CD4-positive, alpha-beta T cell treated with Interleukin-2 at 100 ng/mL for 4 hours (primary cell): ENCODE measurements around the gene P2RX4.
"Not testable (repeated sequence)": the region's sequence is repeated elsewhere in the genome, so short reads cannot be mapped to it uniquely, and the experiment has no call there.

Source experiments
- DNase-seq: peaks from one replicate; pipeline ENCODE4 v3.0.0-alpha.2; 2020; ENCODE audit warnings: low spot score

The P2RX4 gene, protein sequence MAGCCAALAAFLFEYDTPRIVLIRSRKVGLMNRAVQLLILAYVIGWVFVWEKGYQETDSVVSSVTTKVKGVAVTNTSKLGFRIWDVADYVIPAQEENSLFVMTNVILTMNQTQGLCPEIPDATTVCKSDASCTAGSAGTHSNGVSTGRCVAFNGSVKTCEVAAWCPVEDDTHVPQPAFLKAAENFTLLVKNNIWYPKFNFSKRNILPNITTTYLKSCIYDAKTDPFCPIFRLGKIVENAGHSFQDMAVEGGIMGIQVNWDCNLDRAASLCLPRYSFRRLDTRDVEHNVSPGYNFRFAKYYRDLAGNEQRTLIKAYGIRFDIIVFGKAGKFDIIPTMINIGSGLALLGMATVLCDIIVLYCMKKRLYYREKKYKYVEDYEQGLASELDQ

DNA sequence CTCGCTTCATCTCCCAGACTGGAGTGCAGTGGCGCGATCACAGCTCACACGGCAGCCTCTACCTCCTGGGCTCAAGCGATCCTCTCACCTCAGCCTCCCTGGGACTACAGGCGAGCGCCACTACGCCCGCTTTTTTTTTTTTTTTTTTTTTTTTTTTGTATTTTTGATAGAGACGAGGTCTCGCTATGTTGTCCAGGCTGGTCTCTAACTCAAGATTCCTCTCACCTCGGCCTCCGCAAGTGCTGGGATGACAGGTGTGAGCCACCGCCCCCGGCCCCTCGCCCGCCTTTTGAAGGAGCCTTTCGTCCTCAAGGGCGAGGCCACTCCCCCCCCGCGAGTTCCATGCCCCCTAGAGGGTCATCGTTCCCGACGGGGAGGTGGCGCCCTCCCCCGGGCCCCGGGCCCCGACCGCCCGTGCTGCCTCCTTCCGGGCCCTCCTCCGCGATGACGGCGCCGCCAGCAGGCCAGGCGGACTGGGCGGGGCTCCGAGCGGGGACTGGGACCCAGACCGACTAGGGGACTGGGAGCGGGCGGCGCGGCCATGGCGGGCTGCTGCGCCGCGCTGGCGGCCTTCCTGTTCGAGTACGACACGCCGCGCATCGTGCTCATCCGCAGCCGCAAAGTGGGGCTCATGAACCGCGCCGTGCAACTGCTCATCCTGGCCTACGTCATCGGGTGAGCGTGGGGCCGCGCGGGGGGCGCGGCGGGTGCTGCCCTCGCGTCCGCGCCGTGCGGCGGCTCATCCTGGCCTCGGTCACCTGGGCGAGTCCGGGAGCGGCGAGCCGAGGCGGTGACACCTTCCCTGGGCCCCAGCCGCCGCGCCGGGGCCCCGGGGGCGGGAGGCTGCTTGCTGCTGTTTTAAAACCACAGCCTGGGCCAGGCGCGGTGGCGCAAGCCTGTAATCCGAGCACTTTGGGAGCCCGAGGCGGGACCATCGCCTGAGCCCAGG is at the start of gene P2RX4:
Gene P2RX4, plus strand, starts transcription at position 506 of the 949 bp plus-strand sequence. Its CDS starts 36 bp downstream, at position 542.
- DNase-seq, result peak; percentile 85

DNA sequence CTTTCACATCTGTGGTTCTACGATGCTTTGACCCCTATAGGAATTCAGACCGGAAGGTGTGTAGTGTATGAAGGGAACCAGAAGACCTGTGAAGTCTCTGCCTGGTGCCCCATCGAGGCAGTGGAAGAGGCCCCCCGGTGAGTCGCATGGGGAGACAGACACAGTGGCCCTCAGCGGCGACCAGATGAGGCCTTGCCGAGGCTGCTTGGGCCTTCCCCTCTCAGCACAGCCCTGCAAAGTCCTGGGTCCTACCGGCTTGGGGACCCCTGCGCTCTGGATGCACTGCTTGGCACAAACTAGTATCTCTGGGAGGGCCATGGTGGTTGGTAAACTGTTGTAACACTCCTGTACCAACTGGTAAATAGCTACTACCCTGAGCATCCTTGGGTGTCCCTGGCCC is 47.5 kb upstream of the P2RX4 start:
- no peak for DNase-seq

DNA sequence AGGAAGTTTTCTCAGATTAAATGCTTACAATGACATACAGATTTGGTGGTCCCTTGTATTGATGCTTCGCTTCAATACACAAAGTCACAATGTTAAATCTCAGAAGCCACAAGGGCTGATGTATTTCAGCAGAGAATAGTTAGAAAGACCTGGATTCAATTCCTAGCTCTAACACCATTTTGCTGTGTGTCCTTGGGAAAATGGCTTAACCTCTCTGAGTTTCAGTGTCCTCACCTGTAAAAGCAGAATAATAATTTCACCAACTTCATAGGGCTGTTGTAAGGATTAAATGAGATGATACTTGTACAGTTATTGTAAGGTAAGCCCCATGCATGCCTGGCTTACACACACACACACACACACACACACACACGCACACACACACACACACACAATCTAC is 46.9 kb upstream of the P2RX4 start:
- DNase-seq, result no peak

DNA sequence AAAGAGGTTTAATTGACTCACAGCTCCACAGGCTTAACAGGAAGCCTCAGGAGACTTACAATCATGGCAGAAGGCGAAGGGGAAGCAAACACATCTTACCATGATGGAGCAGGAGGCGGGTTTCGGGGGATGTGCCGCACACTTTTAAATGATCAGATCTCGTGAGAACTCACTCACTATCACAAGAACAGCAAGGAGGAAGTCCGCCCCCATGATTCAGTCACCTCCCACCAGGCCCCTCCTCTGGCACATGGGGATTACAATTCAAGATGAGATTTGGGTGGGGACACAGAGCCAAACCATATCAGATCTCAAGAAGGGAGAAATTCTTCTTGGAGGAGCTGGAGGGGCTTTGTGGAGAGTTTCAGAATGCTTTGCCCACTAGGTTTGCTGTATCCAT is 45.1 kb upstream of the P2RX4 start:
- DNase-seq, result not testable (repeated sequence)

DNA sequence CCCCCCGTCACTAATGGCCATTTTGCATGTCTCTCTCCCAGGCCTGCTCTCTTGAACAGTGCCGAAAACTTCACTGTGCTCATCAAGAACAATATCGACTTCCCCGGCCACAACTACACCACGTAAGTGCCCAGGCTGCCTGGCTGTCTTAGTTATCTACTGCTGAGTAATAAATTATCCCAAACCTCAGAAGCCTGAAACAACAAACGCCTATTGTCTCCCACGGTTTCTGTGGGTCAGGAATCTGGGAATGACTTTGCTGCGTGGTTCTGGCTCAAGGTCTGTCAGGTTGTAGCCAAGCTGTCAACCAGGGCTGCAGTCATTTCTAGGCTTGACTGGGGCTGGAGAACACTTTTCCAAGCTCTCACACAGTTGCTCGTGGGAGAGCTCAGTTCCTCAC is 44.6 kb upstream of the P2RX4 start:
- no peak for DNase-seq

DNA sequence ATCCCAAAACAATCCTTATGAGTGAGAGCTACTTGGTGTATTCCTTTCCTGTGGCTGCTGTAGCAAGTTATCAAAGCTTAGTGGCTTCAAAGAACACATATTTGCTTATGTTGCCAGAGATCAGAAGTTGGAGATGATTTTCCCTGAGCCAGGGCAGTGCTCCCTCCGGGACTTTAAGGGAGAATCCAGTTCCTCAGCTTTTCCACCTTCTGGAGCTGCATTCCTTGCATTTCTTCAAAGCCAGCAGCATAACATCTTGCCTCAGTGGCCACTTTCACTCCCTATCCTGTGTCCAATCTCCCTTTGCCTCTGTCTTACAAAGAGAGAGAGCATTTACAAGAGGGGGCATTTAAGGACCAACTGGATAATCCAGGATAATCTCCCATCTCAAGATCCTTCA is 43.6 kb upstream of the P2RX4 start:
- DNase-seq, result no peak

DNA sequence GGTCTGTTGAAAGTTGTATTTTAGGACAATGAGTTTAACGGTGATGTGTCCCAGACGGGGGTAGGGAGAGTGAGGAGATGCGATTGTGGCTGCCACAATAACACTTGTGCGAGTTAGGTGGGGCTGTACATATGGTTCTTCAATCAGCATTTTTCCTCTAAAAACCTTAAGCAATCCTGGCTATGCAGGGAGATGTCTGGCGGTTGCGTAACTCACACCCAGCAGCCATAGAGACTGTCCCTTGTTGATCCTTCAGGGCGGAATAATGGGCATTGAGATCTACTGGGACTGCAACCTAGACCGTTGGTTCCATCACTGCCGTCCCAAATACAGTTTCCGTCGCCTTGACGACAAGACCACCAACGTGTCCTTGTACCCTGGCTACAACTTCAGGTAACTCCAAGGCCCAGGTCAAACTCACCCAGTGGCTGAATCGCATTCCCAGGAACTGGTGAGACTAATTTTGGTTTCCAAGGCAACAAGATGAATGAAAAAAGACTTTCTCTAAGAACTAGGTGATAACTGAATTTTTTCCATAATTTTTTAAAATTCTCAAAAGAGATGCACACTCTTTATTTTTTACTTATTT is 42.6 kb upstream of the P2RX4 start:
- no peak for DNase-seq

DNA sequence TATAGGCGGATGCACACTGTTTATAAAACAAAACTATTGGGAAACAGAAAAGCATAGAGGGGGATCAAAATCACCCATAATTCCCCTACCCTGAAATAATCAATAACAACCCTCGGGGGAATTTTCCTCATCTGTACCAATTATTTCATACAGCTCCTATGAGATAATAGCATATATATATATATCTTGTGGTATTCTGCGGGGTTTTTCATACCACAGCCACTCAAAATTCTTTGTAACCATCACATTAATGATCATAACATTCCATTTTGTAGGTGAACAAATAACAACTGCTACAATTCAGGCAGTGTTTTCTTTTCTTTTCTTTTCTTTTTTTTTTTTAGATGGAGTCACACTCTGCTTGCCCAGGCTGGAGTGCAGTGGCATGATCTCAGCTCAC is 42.0 kb upstream of the P2RX4 start:
- no peak for DNase-seq

DNA sequence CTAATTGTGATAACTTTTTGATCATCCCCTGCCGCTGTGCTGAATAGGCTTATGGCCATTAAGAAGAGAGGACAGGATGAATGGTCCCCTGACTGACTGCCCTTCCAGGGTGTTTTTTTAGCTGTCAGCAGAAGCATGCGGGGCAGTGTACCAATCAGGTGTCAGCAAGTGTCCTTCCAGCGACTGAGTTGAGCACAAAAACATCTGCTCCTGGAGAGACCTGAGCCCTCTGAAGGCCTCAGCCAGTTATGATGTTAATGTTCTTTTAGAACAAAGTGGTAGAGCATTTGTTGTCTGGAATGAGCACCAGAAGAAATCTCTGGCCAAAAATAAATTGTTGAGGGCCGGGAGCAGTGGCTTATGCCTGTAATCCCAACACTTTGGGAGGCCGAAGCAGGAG is 39.8 kb upstream of the P2RX4 start:
- DNase-seq, result no peak

DNA sequence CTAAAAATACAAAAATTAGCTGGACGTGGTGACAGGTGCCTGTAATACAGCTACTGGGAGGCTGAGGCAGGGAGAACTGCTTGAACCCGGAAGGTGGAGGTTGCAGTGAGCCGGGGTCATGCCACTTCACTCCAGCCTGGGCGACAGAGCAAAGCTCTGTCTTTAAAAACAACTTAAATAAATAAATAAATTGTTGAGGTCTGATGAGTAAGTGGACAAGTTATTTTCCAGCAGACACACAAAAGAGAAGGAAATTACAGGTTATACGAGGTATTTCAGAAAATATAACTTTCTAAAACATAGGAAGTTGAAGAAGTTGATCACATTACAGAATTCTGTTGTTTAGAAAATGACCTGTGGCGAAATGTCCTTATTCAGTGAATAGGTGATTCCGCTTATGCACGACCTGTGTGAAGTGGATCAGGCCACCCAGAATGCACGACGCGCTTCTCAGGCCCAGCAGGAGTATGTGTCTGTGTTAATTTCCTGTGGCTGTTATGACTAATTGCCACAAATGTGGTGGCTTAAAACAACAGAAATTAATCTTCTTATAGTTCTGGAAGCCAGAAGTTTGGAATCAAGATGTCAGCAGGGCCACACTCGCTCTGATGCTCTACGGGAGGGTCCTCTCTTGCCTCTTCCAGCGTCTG is 39.2 kb upstream of the P2RX4 start:
- DNase-seq, result no peak

DNA sequence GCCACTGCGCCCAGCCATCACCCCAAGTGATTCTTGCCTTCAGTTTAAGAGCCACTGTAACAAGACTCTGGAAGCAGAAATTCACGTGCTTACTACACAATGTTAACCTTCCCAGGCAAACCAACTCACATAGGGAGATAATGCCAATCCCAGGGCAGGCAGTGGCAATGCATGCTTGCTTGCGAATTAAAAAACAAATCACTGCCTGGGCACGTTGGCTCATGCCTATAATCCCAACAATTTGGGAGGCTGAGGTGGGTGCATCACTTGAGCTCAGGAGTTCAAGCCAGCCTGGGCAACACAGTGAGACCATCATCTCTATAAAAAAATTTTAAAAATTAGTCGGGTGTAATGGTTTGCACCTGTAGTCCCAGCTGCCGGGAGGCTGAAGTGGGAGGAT is 37.8 kb upstream of the P2RX4 start:
- no peak for DNase-seq

DNA sequence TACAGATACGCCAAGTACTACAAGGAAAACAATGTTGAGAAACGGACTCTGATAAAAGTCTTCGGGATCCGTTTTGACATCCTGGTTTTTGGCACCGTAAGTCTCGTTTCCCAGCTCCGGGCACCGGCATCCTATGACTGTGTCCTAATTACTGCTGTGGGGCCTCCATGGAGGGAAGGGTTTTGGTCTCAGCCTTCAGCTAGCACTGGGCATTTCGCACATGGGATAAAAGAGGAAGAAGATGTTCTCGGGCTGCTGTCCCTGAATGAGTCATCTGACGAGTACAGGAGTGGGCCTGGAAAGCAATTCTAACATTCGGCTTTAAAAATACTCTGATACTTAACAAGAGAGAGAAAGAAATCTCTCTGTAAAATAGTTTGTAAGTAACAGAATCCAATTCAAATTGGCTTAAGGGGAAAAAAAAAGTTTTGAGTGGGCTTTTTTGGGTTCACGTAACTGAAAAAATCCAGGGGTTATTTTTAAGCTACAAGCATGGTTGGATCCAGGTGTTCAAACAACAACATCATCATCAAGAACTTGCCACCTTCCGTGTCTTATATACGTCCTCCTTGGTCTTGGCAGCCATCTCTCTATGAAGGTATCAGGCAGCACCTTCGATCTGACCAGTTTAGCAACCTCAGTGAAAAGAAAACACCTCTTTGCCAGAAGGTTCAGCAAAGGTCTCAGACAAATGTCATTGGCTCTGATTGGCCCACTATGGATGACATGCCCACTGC is 34.4 kb upstream of the P2RX4 start:
- no peak for DNase-seq

DNA sequence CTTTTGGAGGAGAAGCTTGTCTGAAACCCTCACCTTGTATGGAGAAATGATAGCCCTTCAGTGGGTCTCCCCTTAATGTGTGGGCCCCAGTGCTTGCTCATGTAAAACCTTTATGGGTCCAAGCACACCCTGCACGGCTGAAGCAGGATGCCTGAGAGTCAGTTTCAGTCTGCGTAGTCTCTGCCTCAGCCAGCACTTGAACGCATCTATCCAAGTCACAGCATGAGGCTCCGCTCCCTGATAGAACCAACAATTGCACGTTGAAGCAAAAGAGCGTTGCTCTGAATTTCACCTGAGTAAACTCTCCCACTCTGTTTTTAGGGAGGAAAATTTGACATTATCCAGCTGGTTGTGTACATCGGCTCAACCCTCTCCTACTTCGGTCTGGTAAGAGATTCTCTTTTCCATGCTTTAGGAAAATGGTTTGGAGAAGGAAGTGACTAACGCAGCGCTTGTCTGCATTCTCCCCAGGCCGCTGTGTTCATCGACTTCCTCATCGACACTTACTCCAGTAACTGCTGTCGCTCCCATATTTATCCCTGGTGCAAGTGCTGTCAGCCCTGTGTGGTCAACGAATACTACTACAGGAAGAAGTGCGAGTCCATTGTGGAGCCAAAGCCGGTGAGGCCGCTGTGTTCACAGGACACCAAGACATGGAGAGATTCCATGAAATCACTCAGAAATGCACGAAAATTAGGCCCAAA is 33.0 kb upstream of the P2RX4 start:
- no peak for DNase-seq

DNA sequence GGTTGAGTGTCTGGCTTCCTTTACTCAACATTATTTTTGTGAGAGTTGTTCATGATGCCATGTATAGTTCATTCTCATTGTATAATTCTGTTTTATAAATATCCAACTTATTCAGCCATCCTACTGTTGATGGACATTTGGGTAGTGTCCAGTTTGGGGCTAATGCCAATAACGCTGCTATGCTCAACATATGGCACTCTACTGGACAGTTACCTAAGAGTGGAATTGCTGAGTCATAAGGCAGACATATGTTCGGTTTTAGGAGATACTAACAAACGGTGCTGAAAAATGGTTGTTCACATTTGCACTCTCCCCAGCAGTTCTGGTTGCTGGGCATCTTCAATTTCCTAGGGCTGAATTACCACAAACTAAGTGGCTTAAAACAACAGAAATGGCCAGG is 28.7 kb upstream of the P2RX4 start:
- no peak for DNase-seq

DNA sequence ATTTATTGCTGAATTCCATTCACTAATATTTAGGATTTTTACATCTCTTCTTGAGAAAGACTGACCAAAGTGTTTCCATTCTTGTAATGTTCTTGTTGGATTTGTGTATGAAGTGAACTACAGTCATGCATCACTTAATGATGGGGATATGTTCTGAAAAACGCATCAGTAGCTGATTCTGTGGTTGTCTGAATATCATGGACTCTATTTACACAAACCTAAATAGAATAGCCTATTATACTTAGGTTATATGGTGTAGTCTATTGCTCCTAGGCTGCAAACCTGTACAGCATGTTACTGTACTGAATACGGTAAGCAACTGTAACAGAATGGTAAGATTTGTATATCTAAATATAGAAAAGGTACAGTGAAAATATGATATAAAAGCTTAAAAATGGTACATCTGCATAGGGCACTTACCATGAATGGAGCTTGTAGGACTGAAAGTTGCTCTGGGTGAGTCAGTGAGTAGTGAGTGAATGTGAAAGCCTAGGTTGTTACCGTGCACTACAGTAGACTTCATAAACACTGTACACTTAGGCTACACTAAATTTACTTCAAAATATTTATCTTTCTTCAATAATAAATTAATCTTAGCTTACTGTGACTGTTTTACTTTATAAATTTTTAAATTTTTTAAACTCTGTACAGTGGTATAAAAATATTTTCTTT is 27.6 kb upstream of the P2RX4 start:
- DNase-seq, result no peak

DNA sequence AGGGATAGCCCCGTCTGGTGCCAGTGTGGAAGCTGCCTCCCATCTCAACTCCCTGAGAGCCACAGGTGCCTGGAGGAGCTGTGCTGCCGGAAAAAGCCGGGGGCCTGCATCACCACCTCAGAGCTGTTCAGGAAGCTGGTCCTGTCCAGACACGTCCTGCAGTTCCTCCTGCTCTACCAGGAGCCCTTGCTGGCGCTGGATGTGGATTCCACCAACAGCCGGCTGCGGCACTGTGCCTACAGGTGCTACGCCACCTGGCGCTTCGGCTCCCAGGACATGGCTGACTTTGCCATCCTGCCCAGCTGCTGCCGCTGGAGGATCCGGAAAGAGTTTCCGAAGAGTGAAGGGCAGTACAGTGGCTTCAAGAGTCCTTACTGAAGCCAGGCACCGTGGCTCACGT is 25.5 kb upstream of the P2RX4 start:
- no peak for DNase-seq

DNA sequence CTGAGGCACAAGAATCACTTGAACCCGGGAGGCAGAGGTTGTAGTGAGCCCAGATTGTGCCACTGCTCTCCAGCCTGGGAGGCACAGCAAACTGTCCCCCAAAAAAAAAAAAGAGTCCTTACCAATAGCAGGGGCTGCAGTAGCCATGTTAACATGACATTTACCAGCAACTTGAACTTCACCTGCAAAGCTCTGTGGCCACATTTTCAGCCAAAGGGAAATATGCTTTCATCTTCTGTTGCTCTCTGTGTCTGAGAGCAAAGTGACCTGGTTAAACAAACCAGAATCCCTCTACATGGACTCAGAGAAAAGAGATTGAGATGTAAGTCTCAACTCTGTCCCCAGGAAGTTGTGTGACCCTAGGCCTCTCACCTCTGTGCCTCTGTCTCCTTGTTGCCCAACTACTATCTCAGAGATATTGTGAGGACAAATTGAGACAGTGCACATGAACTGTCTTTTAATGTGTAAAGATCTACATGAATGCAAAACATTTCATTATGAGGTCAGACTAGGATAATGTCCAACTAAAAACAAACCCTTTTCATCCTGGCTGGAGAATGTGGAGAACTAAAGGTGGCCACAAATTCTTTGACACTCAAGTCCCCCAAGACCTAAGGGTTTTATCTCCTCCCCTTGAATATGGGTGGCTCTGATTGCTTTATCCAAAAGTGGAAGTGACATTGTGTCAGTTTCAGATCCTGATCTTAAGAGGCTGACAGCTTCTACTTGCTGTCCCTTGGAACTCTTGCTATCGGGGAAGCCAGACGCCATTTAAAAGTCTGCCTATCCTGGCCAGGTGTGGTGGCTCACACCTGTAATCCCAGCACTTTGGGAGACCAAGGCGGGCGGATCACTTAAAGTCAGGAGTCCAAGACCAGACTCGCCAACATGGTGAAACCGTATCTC is 24.7 kb upstream of the P2RX4 start:
- DNase-seq, result no peak

DNA sequence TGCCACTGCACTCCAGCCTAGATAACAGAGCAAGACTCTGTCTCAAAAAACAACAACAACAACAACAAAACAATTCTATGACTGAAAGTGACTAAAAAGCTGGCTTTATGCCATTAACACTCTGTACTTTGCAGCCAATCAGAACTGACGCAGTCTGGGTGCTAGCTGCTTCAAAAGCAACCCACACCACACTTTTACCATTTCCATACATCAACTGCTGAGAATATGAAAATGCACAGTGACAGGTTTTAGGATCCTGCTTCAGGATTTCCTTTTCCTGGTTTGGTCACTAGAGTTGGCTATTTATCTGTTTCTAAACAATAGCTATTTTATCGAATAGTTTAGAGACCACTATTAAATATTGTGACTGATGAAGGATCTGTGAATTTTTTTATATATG is 23.1 kb upstream of the P2RX4 start:
- DNase-seq, result no peak

DNA sequence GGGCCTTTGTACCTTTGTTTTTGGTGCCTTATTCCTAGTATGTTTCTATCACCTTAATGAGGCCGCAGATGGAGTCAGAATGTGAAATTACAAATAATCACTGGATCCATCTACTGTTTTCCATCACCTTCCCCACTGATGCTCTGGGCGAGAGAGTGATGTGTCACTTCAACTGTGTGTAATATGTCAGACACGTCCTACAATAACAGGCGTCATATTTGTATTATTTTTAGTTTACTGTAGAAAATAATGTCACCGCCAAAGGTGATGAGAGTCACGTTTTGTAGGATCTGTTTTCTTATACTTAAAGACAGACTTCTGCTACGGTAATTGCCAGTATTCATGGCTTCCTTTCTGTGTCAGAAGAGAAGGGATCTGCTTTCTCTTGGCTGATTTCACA is 22.4 kb upstream of the P2RX4 start:
- no peak for DNase-seq
